SK-N-MC (cell line): ENCODE data around the gene ACP3.

Source experiments
- EZH2 ChIP-seq: fragments of 200-600 bp; sonication (generic); IDR thresholded peaks from one replicate; pipeline ENCODE4 v1.6.1; 2017; ENCODE audit warnings: antibody characterized with exemption
- FOXP2 ChIP-seq: optimal IDR thresholded peaks from 2 replicates; pipeline ENCODE3; 2011; ENCODE audit warnings: mild to moderate bottlenecking, moderate library complexity; ENCODE audit not compliant: insufficient read depth; ENCODE audit errors: extremely low read length, control extremely low read depth
- POLR2AphosphoS5 ChIP-seq: IDR thresholded peaks from 2 replicates; pipeline ENCODE4 v1.6.1; 2012; ENCODE audit warnings: mild to moderate bottlenecking, low read depth, low read length, borderline replicate concordance

GRCh38 chr3:132290833-132291232, 26.4 kb upstream of the ACP3 start:
- TF ChIP-seq POLR2AphosphoS5 (no peak), EZH2 (no peak), FOXP2 (no peak)
